Skeletal muscle tissue (tissue), 4 donors: ENCODE data around the gene HBA2. TPM values are rescaled to one million over a fixed set of nuclear protein-coding genes. Genes with fewer than 3 reads are reported as not detected.
"Not testable (repeated sequence)": the region's sequence is repeated elsewhere in the genome, so short reads cannot be mapped to it uniquely, and the experiment has no call there.

Source experiments
- H3K27ac ChIP-seq: one replicate; pipeline ENCODE4 v1.7.0; 2013; ENCODE audit warnings: mild to moderate bottlenecking, low read depth, low read length, inconsistent platforms
- H3K27me3 ChIP-seq, 3 donors: one replicate each; pipeline ENCODE4 v1.7.0; 2013; ENCODE audit warnings: low read length in 3 of 3; ENCODE audit not compliant: control insufficient read depth in 3 of 3, insufficient read depth in 3 of 3
- H3K36me3 ChIP-seq, 3 donors: one replicate each; pipeline ENCODE4 v1.7.0; 2013; ENCODE audit warnings: low read length in 3 of 3; ENCODE audit not compliant: control insufficient read depth in 3 of 3, insufficient read depth in 3 of 3
- H3K4me1 ChIP-seq, 3 donors: one replicate each; pipeline ENCODE4 v1.7.0; 2013; ENCODE audit warnings: low read length in 3 of 3, mild to moderate bottlenecking in 3 of 3; ENCODE audit not compliant: control insufficient read depth in 3 of 3, insufficient read depth in 3 of 3
- H3K4me3 ChIP-seq, 3 donors: one replicate each; pipeline ENCODE4 v1.7.0; 2013; ENCODE audit warnings: low read length in 3 of 3
- H3K9ac ChIP-seq, 3 donors: one replicate each; pipeline ENCODE4 v1.7.0; 2013; ENCODE audit warnings: low read length in 3 of 3, mild to moderate bottlenecking in 3 of 3, moderate library complexity in 2 of 3, low read depth in 1 of 3
- H3K9me3 ChIP-seq, 3 donors: one replicate each; pipeline ENCODE4 v1.7.0; 2013; ENCODE audit warnings: low read length in 3 of 3; ENCODE audit not compliant: control insufficient read depth in 3 of 3
- total RNA-seq: library from RNA; depleted of rRNA; stranded (reverse); fragments of >200 nt; gene quantifications from one replicate; pipeline ENCODE4 v1.2.3, GENCODE V29; 2014
- donor health status: Osteomylitis.

The HBA2 gene
- total RNA-seq, 1 donor from 2014 or later = 5,761 TPM

DNA sequence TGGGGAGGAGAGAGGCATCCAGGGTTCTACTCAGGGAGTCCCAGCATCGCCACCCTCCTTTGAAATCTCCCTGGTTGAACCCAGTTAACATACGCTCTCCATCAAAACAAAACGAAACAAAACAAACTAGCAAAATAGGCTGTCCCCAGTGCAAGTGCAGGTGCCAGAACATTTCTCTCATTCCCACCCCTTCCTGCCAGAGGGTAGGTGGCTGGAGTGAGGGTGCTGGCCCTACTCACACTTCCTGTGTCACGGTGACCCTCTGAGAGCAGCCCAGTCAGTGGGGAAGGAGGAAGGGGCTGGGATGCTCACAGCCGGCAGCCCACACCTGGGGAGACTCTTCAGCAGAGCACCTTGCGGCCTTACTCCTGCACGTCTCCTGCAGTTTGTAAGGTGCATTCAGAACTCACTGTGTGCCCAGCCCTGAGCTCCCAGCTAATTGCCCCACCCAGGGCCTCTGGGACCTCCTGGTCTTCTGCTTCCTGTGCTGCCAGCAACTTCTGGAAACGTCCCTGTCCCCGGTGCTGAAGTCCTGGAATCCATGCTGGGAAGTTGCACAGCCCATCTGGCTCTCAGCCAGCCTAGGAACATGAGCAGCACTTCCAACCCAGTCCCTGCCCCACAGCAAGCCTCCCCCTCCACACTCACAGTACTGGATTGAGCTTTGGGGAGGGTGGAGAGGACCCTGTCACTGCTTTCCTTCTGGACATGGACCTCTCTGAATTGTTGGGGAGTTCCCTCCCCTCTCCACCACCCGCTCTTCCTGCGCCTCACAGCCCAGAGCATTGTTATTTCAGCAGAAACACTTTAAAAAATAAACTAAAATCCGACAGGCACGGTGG is 1.5 kb downstream of the HBA2 start:
- H3K4me1 ChIP-seq, H3K9me3 ChIP-seq, H3K27ac ChIP-seq, H3K36me3 ChIP-seq, H3K4me3 ChIP-seq, H3K9ac ChIP-seq: not testable (repeated sequence)
- H3K27me3 ChIP-seq = peaks cover 44 to 60% (median 47%) of the 10 kb centered on the region in 3 donors

- no peaks in the 10 kb centered on the region for H3K36me3 ChIP-seq
- H3K27me3 ChIP-seq = peaks cover 44 to 64% (median 53%) of the 10 kb centered on the region in 3 donors
- no peak overlapping the region for H3K27ac ChIP-seq
- H3K4me3 ChIP-seq = no peak overlapping the region
- no peak overlapping the region for H3K9ac ChIP-seq
- H3K4me1 ChIP-seq = no peaks in the 10 kb centered on the region
- no peaks in the 10 kb centered on the region for H3K9me3 ChIP-seq
Observed at GRCh38 chr16:175011-175949, 2.6 kb downstream of the HBA2 start.

GRCh38 chr16:176006-176405 is 3.3 kb downstream of the HBA2 start:
- H3K4me3 ChIP-seq, H3K9me3 ChIP-seq, H3K36me3 ChIP-seq, H3K4me1 ChIP-seq, H3K27ac ChIP-seq, H3K9ac ChIP-seq: not testable (repeated sequence)
- peaks cover 41 to 59% (median 53%) of the 10 kb centered on the region in 3 donors for H3K27me3 ChIP-seq

DNA sequence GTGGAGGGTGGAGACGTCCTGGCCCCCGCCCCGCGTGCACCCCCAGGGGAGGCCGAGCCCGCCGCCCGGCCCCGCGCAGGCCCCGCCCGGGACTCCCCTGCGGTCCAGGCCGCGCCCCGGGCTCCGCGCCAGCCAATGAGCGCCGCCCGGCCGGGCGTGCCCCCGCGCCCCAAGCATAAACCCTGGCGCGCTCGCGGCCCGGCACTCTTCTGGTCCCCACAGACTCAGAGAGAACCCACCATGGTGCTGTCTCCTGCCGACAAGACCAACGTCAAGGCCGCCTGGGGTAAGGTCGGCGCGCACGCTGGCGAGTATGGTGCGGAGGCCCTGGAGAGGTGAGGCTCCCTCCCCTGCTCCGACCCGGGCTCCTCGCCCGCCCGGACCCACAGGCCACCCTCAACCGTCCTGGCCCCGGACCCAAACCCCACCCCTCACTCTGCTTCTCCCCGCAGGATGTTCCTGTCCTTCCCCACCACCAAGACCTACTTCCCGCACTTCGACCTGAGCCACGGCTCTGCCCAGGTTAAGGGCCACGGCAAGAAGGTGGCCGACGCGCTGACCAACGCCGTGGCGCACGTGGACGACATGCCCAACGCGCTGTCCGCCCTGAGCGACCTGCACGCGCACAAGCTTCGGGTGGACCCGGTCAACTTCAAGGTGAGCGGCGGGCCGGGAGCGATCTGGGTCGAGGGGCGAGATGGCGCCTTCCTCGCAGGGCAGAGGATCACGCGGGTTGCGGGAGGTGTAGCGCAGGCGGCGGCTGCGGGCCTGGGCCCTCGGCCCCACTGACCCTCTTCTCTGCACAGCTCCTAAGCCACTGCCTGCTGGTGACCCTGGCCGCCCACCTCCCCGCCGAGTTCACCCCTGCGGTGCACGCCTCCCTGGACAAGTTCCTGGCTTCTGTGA is 4.1 kb downstream of the HBA2 start, which contains the start of gene HBA1:
TSS of gene HBA1 (plus strand) at position 204 of the 906 bp plus-strand sequence. CDS start at position 241, 37 bp downstream.
- not testable (repeated sequence) for H3K36me3 ChIP-seq, H3K9ac ChIP-seq, H3K27ac ChIP-seq, H3K9me3 ChIP-seq, H3K4me3 ChIP-seq
- H3K4me1 ChIP-seq = peaks cover 8 to 11% (median 9%) of the 10 kb centered on the region in 3 donors
- H3K27me3 ChIP-seq = peaks cover 44 to 53% (median 51%) of the 10 kb centered on the region in 3 donors

GRCh38 chr16:177394-177822 is 4.7 kb downstream of the HBA2 start:
- Histone ChIP-seq H3K36me3 (no peaks in the 10 kb centered on the region), H3K4me3 (no peak overlapping the region), H3K27ac (no peak overlapping the region), H3K27me3 (peaks cover 43 to 52% (median 49%) of the 10 kb centered on the region in 3 donors), H3K9me3 (no peaks in the 10 kb centered on the region), H3K4me1 (peaks cover 8 to 11% (median 10%) of the 10 kb centered on the region in 3 donors), H3K9ac (no peak overlapping the region)

DNA sequence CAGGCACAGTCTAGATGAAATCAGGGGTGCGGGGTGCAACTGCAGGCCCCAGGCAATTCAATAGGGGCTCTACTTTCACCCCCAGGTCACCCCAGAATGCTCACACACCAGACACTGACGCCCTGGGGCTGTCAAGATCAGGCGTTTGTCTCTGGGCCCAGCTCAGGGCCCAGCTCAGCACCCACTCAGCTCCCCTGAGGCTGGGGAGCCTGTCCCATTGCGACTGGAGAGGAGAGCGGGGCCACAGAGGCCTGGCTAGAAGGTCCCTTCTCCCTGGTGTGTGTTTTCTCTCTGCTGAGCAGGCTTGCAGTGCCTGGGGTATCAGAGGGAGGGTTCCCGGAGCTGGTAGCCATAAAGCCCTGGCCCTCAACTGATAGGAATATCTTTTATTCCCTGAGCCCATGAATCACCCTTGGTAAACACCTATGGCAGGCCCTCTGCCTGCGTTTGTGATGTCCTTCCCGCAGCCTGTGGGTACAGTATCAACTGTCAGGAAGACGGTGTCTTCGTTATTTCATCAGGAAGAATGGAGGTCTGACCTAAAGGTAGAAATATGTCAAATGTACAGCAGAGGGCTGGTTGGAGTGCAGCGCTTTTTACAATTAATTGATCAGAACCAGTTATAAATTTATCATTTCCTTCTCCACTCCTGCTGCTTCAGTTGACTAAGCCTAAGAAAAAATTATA is 5.4 kb downstream of the HBA2 start:
- Histone ChIP-seq H3K27me3 (peaks cover 43 to 52% (median 49%) of the 10 kb centered on the region in 3 donors), H3K9ac (no peak overlapping the region), H3K9me3 (no peaks in the 10 kb centered on the region), H3K36me3 (no peaks in the 10 kb centered on the region), H3K4me3 (no peak overlapping the region), H3K4me1 (peaks cover 8 to 11% (median 10%) of the 10 kb centered on the region in 3 donors), H3K27ac (no peak overlapping the region)

DNA sequence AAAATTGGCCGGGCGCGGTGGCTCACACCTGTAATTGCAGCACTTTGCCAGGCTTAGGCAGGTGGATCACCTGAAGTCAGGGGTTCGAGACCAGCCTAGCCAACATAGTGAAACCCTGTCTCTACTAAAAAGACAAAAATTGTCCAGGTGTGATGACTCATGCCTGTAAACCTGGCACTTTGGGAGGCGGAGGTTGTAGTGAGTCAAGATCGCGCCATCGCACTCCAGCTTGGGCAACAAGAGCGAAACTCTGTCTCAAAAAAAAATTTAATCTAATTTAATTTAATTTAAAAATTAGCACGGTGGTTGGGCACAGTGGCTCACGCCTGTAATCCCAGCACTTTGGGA is 6.0 kb downstream of the HBA2 start:
- Histone ChIP-seq H3K4me1 (peaks cover 8 to 11% (median 10%) of the 10 kb centered on the region in 3 donors), H3K36me3 (no peaks in the 10 kb centered on the region), H3K9me3 (no peaks in the 10 kb centered on the region), H3K9ac (no peak overlapping the region), H3K27ac (no peak overlapping the region), H3K27me3 (peaks cover 43 to 49% (median 48%) of the 10 kb centered on the region in 3 donors), H3K4me3 (no peak overlapping the region)

GRCh38 chr16:179211-180092 is 6.8 kb downstream of the HBA2 start:
- Histone ChIP-seq H3K27ac (no peak overlapping the region), H3K9me3 (no peaks in the 10 kb centered on the region), H3K9ac (no peak overlapping the region), H3K4me1 (peaks cover 8 to 11% (median 10%) of the 10 kb centered on the region in 3 donors), H3K27me3 (peaks cover 43 to 48% (median 44%) of the 10 kb centered on the region in 3 donors), H3K36me3 (no peaks in the 10 kb centered on the region), H3K4me3 (no peak overlapping the region)
